ENCODE measurements around the gene TMEM203. TPM values are rescaled to one million over a fixed set of nuclear protein-coding genes. Genes with fewer than 3 reads are reported as not detected.

The TMEM203 gene
- total and polyA plus RNA-seq, 2 of the 13 experiments (the other 11 are each of a cell fraction or from before 2014, with no cell fraction given) = 23.4 to 36.7 TPM

- no peak for TF ChIP-seq ZNF318 (CRISPR knock-in tag; IDR thresholded peaks at IDR 0.05)
- TF ChIP-seq MBD4 (IDR thresholded peaks at IDR 0.05; ENCODE audit: borderline replicate concordance, low read length) = no peak
- TF ChIP-seq CHD4 (IDR thresholded peaks at IDR 0.05; ENCODE audit: borderline replicate concordance, low read length) = no peak
- TF ChIP-seq AHDC1 (CRISPR knock-in tag; IDR thresholded peaks at IDR 0.05; ENCODE audit: borderline replicate concordance) = peak; percentile 75; the same call in 1 of the 2 replicates
- TF ChIP-seq EP300 (IDR thresholded peaks at IDR 0.05; ENCODE audit: low read depth in 2 of 2, low read length in 2 of 2) = no peak
- no peak; the same call in 1 of the 2 replicates for TF ChIP-seq EP300 (CRISPR knock-in tag; IDR thresholded peaks at IDR 0.05; ENCODE audit: borderline replicate concordance)
- TF ChIP-seq SUZ12 (IDR thresholded peaks at IDR 0.05; ENCODE audit: low read depth, low read length) = no peak
- peak; percentile 19; the same call in 1 of the 2 replicates for TF ChIP-seq SOX5 (CRISPR knock-in tag; IDR thresholded peaks at IDR 0.05; ENCODE audit: borderline replicate concordance)
- no peak for TF ChIP-seq ZNF737 (CRISPR knock-in tag; IDR thresholded peaks at IDR 0.05; ENCODE audit: borderline replicate concordance)
- no peak for TF ChIP-seq ZNF800 (CRISPR knock-in tag; IDR thresholded peaks at IDR 0.05)
- TF ChIP-seq POGZ (CRISPR knock-in tag; IDR thresholded peaks at IDR 0.05) = no peak
Measured at GRCh38 chr9:137229903-137230704, 24.7 kb upstream of the TMEM203 start (continued).
